T-helper 1 cell treated with Interleukin-12 subunit alpha and Interleukin-12 subunit beta and Interleukin-4 antibody, amounts not matched to agents 30 μg/mL and 1 μg/mL, for 36 hours (primary cell): ENCODE data around the gene LRP1.

Experiments
- H3K27ac Mint-ChIP-seq: one replicate; pipeline ENCODE4 v1.8.0; 2021; ENCODE audit warnings: mild to moderate bottlenecking, mixed read lengths
- H3K27me3 Mint-ChIP-seq: one replicate; pipeline ENCODE4 v1.8.0; 2021; ENCODE audit warnings: low read depth, mixed read lengths
- H3K36me3 Mint-ChIP-seq: one replicate; pipeline ENCODE4 v1.8.0; 2021; ENCODE audit warnings: low read depth, mixed read lengths
- H3K4me1 Mint-ChIP-seq: one replicate; pipeline ENCODE4 v1.8.0; 2021; ENCODE audit warnings: low read depth, mixed read lengths
- H3K4me3 Mint-ChIP-seq: one replicate; pipeline ENCODE4 v1.8.0; 2021; ENCODE audit warnings: mild to moderate bottlenecking, moderate library complexity, mixed read lengths
- H3K9me3 Mint-ChIP-seq: one replicate; pipeline ENCODE4 v1.8.0; 2021; ENCODE audit warnings: mixed read lengths

Gene LRP1

GRCh38 chr12:57211791-57212700 is 83.8 kb downstream of the LRP1 start:
- Mint-ChIP-seq H3K9me3 (no peaks in the 10 kb centered on the region), H3K27me3 (peaks cover 30% of the 10 kb centered on the region), H3K4me3 (no peak overlapping the region), H3K4me1 (peaks cover 23% of the 10 kb centered on the region), H3K27ac (no peak overlapping the region), H3K36me3 (no peaks in the 10 kb centered on the region)

GRCh38 chr12:57212701-57213057 is 84.4 kb downstream of the LRP1 start:
- no peak overlapping the region for H3K27ac Mint-ChIP-seq
- peaks cover 27% of the 10 kb centered on the region for H3K4me1 Mint-ChIP-seq
- no peaks in the 10 kb centered on the region for H3K36me3 Mint-ChIP-seq
- H3K9me3 Mint-ChIP-seq: no peaks in the 10 kb centered on the region
- H3K4me3 Mint-ChIP-seq: no peak overlapping the region
- peaks cover 36% of the 10 kb centered on the region for H3K27me3 Mint-ChIP-seq

GRCh38 chr12:57213058-57213715 is 84.9 kb downstream of the LRP1 start:
- Mint-ChIP-seq H3K36me3 (no peaks in the 10 kb centered on the region), H3K27ac (peak overlapping the region; percentile 43), H3K4me3 (peak overlapping the region; percentile 13)

GRCh38 chr12:57213763-57214397 is 85.6 kb downstream of the LRP1 start:
- H3K9me3 Mint-ChIP-seq: no peaks in the 10 kb centered on the region
- no peaks in the 10 kb centered on the region for H3K36me3 Mint-ChIP-seq
- peak overlapping the region; percentile 5 for H3K27ac Mint-ChIP-seq
- no peak overlapping the region for H3K4me3 Mint-ChIP-seq
- H3K4me1 Mint-ChIP-seq: peaks cover 27% of the 10 kb centered on the region
- H3K27me3 Mint-ChIP-seq: peaks cover 48% of the 10 kb centered on the region

More at GRCh38 chr12:57213058-57213715, 84.9 kb downstream of the LRP1 start:
- Mint-ChIP-seq H3K27me3 (peaks cover 41% of the 10 kb centered on the region), H3K9me3 (no peaks in the 10 kb centered on the region), H3K4me1 (peaks cover 27% of the 10 kb centered on the region)

GRCh38 chr12:57214398-57214781 is 86.1 kb downstream of the LRP1 start:
- Mint-ChIP-seq H3K27me3 (peaks cover 53% of the 10 kb centered on the region), H3K9me3 (no peaks in the 10 kb centered on the region), H3K36me3 (no peaks in the 10 kb centered on the region), H3K4me1 (peaks cover 27% of the 10 kb centered on the region), H3K4me3 (peak overlapping the region; percentile 42), H3K27ac (peak overlapping the region; percentile 5)

- no peaks in the 10 kb centered on the region for H3K9me3 Mint-ChIP-seq
- peak overlapping the region; percentile 79 for H3K4me3 Mint-ChIP-seq
- H3K27ac Mint-ChIP-seq: no peak overlapping the region
- peaks cover 27% of the 10 kb centered on the region for H3K4me1 Mint-ChIP-seq
- H3K36me3 Mint-ChIP-seq: no peaks in the 10 kb centered on the region
- peaks cover 59% of the 10 kb centered on the region for H3K27me3 Mint-ChIP-seq
Measured at GRCh38 chr12:57215065-57215464, 86.8 kb downstream of the LRP1 start.

- peaks cover 62% of the 10 kb centered on the region for H3K27me3 Mint-ChIP-seq
- peaks cover 29% of the 10 kb centered on the region for H3K4me1 Mint-ChIP-seq
- H3K9me3 Mint-ChIP-seq: no peaks in the 10 kb centered on the region
- peak overlapping the region; percentile 79 for H3K4me3 Mint-ChIP-seq
- peak overlapping the region; percentile 2 for H3K27ac Mint-ChIP-seq
- no peaks in the 10 kb centered on the region for H3K36me3 Mint-ChIP-seq
Measured at GRCh38 chr12:57215668-57216013, 87.4 kb downstream of the LRP1 start.

- H3K4me3 Mint-ChIP-seq: peak within 1 kb of the TSS; percentile 84
- peaks cover 33% of the 10 kb centered on the region for H3K4me1 Mint-ChIP-seq
- peaks cover 68% of the 10 kb centered on the region for H3K27me3 Mint-ChIP-seq
- peak within 1 kb of the TSS; percentile 38 for H3K27ac Mint-ChIP-seq
- no peaks in the 10 kb centered on the region for H3K9me3 Mint-ChIP-seq
- H3K36me3 Mint-ChIP-seq: peaks cover 2% of the 10 kb centered on the region
Measured at GRCh38 chr12:57216014-57216911, 88.0 kb downstream of the LRP1 start, which contains the start of gene NXPH4. TSS of gene NXPH4 (plus strand) at chr12:57216794. CDS start at chr12:57216970, 176 bp downstream.

GRCh38 chr12:57216921-57217879 is 88.9 kb downstream of the LRP1 start:
- H3K27ac Mint-ChIP-seq: peak overlapping the region; percentile 38

GRCh38 chr12:57218030-57218853 is 90.0 kb downstream of the LRP1 start:
- H3K4me1 Mint-ChIP-seq: peaks cover 42% of the 10 kb centered on the region
- H3K27me3 Mint-ChIP-seq: peaks cover 87% of the 10 kb centered on the region
- peak overlapping the region; percentile 24 for H3K4me3 Mint-ChIP-seq
- no peaks in the 10 kb centered on the region for H3K9me3 Mint-ChIP-seq
- no peak overlapping the region for H3K27ac Mint-ChIP-seq
- peaks cover 2% of the 10 kb centered on the region for H3K36me3 Mint-ChIP-seq

More at GRCh38 chr12:57216921-57217879, 88.9 kb downstream of the LRP1 start:
- H3K4me3 Mint-ChIP-seq: peak overlapping the region; percentile 84
- H3K9me3 Mint-ChIP-seq: no peaks in the 10 kb centered on the region
- peaks cover 38% of the 10 kb centered on the region for H3K4me1 Mint-ChIP-seq
- H3K27me3 Mint-ChIP-seq: peaks cover 78% of the 10 kb centered on the region
- H3K36me3 Mint-ChIP-seq: peaks cover 2% of the 10 kb centered on the region

GRCh38 chr12:57219205-57219992 is 91.1 kb downstream of the LRP1 start:
- no peak overlapping the region for H3K4me3 Mint-ChIP-seq
- H3K4me1 Mint-ChIP-seq: peaks cover 37% of the 10 kb centered on the region
- peaks cover 87% of the 10 kb centered on the region for H3K27me3 Mint-ChIP-seq
- peaks cover 2% of the 10 kb centered on the region for H3K36me3 Mint-ChIP-seq
- H3K9me3 Mint-ChIP-seq: no peaks in the 10 kb centered on the region
- no peak overlapping the region for H3K27ac Mint-ChIP-seq
